ENCODE data around the gene CD300LG. TPM values are rescaled to one million over a fixed set of nuclear protein-coding genes. Genes with fewer than 3 reads are reported as not detected.

Gene CD300LG
- total and polyA plus RNA-seq, 2 experiments from 2014 or later = not detected

DNA sequence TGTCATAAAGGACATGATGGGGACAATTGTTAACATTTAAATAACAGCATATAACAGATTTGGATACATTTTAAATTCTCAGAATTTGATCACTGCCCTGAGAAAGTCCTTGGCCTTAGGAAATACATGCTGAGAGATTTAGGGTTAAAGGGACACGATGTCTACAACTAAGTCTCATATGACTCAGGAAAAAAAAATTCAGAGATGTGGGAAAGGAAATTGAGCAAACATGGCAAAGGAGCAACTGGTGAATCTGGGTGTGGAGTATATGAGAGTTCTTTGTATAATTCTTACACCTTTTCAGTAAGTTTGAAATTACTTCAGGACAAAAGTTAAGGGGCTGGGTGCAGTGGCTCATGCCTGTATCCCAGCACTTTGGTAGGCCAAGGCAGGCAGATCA is 32.3 kb upstream of the CD300LG start:
- no peak overlapping the region for H3K4me3 Mint-ChIP-seq
- ATAC-seq (no peak), DNase-seq (ENCODE audit: low spot score) (no peak)
- peaks cover 4% of the 10 kb centered on the region for H3K27me3 Mint-ChIP-seq (ENCODE audit: insufficient read depth, low read depth, poor library complexity)
- Histone ChIP-seq H4K20me1 (replicated peaks; ENCODE audit: insufficient read depth) (no peaks in the 10 kb centered on the region), H3K27me3 (ENCODE audit: insufficient read depth) (no peaks in the 10 kb centered on the region), H3K4me1 (ENCODE audit: insufficient read depth) (no peaks in the 10 kb centered on the region; the same call in 1 of the 2 replicates), H3K36me3 (ENCODE audit: insufficient read depth) (no peaks in the 10 kb centered on the region), H3K27ac (ENCODE audit: low read depth) (no peak overlapping the region), H3K79me2 (replicated peaks; ENCODE audit: insufficient read depth) (no peaks in the 10 kb centered on the region), H3K4me2 (no peak overlapping the region), H3F3A (replicated peaks; ENCODE audit: low read depth) (no peaks in the 10 kb centered on the region), H2AFZ (no peak overlapping the region), H3K4me3 (no peak overlapping the region), H3K9me2 (ENCODE audit: insufficient read depth) (no peaks in the 10 kb centered on the region)
- H3K4me1 Mint-ChIP-seq = peaks cover 19% of the 10 kb centered on the region
- H3K27ac Mint-ChIP-seq = no peak overlapping the region
- TF ChIP-seq JUNB (IDR thresholded peaks at IDR 0.05; ENCODE audit: unreplicated experiment) (no peak), EZH2 (IDR thresholded peaks at IDR 0.05; ENCODE audit: low read depth, unreplicated experiment) (no peak), ZNF114 (CRISPR knock-in tag; IDR thresholded peaks at IDR 0.05) (no peak)
- H3K9me3 Mint-ChIP-seq = no peaks in the 10 kb centered on the region
- no peaks in the 10 kb centered on the region; the same call in 2 of the 3 replicates for H3K36me3 Mint-ChIP-seq (ENCODE audit: low read depth)

GRCh38 chr17:43816336-43817320 is 30.3 kb upstream of the CD300LG start:
- Mint-ChIP-seq H3K9me3 (no peaks in the 10 kb centered on the region), H3K27me3 (ENCODE audit: insufficient read depth, low read depth, poor library complexity) (peaks cover 2% of the 10 kb centered on the region), H3K36me3 (ENCODE audit: low read depth) (no peaks in the 10 kb centered on the region; the same call in 2 of the 3 replicates), H3K27ac (no peak overlapping the region), H3K4me3 (no peak overlapping the region), H3K4me1 (peaks cover 6% of the 10 kb centered on the region)
- H3F3A ChIP-seq (replicated peaks; ENCODE audit: low read depth) = no peaks in the 10 kb centered on the region
- no peak overlapping the region for H2AFZ ChIP-seq
- no peaks in the 10 kb centered on the region for H3K27me3 ChIP-seq (ENCODE audit: insufficient read depth)
- no peaks in the 10 kb centered on the region for H3K9me2 ChIP-seq (ENCODE audit: insufficient read depth)
- H3K79me2 ChIP-seq (replicated peaks; ENCODE audit: insufficient read depth) = no peaks in the 10 kb centered on the region
- H4K20me1 ChIP-seq (replicated peaks; ENCODE audit: insufficient read depth) = no peaks in the 10 kb centered on the region
- ATAC-seq (no peak), DNase-seq (ENCODE audit: low spot score) (no peak)
- H3K4me1 ChIP-seq (ENCODE audit: insufficient read depth) = no peaks in the 10 kb centered on the region
- no peak overlapping the region for H3K27ac ChIP-seq (ENCODE audit: low read depth)
- no peak overlapping the region for H3K4me2 ChIP-seq
- no peaks in the 10 kb centered on the region for H3K36me3 ChIP-seq (ENCODE audit: insufficient read depth)
- H3K4me3 ChIP-seq = no peak overlapping the region
- TF ChIP-seq ZNF331 (CRISPR knock-in tag; IDR thresholded peaks at IDR 0.05; ENCODE audit: low read depth) (no peak), CTCF (conservative IDR thresholded peaks at IDR 0.05; ENCODE audit: low read depth in 2 of 2) (no peak), POLR2AphosphoS5 (IDR thresholded peaks at IDR 0.05; ENCODE audit: low read depth) (no peak), NANOG (IDR thresholded peaks at IDR 0.05; ENCODE audit: borderline replicate concordance) (no peak), EZH2 (IDR thresholded peaks at IDR 0.05; ENCODE audit: low read depth, unreplicated experiment) (no peak), JUNB (IDR thresholded peaks at IDR 0.05; ENCODE audit: unreplicated experiment) (no peak), ZNF462 (CRISPR knock-in tag; IDR thresholded peaks at IDR 0.05) (no peak), ZNF114 (CRISPR knock-in tag; IDR thresholded peaks at IDR 0.05) (no peak), EZH2phosphoT487 (IDR thresholded peaks at IDR 0.05; ENCODE audit: unreplicated experiment) (no peak)

Data from GM23338 (cell line).